Suprapubic skin (tissue), 4 donors: Measurements from ENCODE around the gene RAPGEF3. TPM values are rescaled to one million over a fixed set of nuclear protein-coding genes. Genes with fewer than 3 reads are reported as not detected.

Experiments
- DNase-seq, 2 donors: peaks; one replicate each; pipeline ENCODE4 v3.0.0-alpha.2; 2019; ENCODE audit warnings: low spot score in 2 of 2
- H3K27ac ChIP-seq: fragments of 200-600 bp; sonication (generic); one replicate; pipeline ENCODE4 v1.5.1; 2019
- H3K27me3 ChIP-seq: fragments of 200-600 bp; sonication (generic); one replicate; pipeline ENCODE4 v1.5.1; 2019
- H3K36me3 ChIP-seq: fragments of 200-600 bp; sonication (generic); one replicate; pipeline ENCODE4 v1.5.1; 2019
- H3K4me1 ChIP-seq: fragments of 200-600 bp; sonication (generic); one replicate; pipeline ENCODE4 v1.5.1; 2019
- H3K4me3 ChIP-seq: fragments of 200-600 bp; sonication (generic); one replicate; pipeline ENCODE4 v1.5.1; 2019; ENCODE audit warnings: mild to moderate bottlenecking
- H3K9me3 ChIP-seq: fragments of 200-600 bp; sonication (generic); one replicate; pipeline ENCODE4 v1.5.1; 2019
- EP300 ChIP-seq: sonication (generic); formaldehyde crosslinking; IDR thresholded peaks from one replicate; pipeline ENCODE4 v1.6.1; 2017; ENCODE audit warnings: antibody characterized with exemption
- POLR2A ChIP-seq, 2 donors: fragments of 450-650 bp; IDR thresholded peaks; one replicate each; pipeline ENCODE4 v1.6.1; 2017; ENCODE audit warnings: antibody characterized with exemption in 2 of 2, mild to moderate bottlenecking in 2 of 2, moderate library complexity in 2 of 2
- POLR2AphosphoS5 ChIP-seq, 3 donors: sonication (generic); formaldehyde crosslinking; IDR thresholded peaks; one replicate each; pipeline ENCODE4 v1.6.1; 2017; ENCODE audit warnings: antibody characterized with exemption in 3 of 3
- WGBS: methylation state at CpG from one replicate; pipeline ENCODE4 v1.1.5; 2018; 5-methylcytosine and 5-hydroxymethylcytosine counted together
- total RNA-seq, 4 donors: library from RNA; depleted of rRNA; stranded (reverse); fragments of >200 nt; gene quantifications; one replicate each; pipeline ENCODE4 v1.1.0, GENCODE V29; 2016
- TF ChIP-seq, protein P1 (sequence below), 2 donors: fragments of 200-600 bp in 1 of 2; fragments of 450-650 bp in 1 of 2; sonication (generic) in 1 of 2; IDR thresholded peaks; one replicate each; pipeline ENCODE4 v1.5.1; 2016 to 2019; ENCODE audit warnings: antibody characterized with exemption in 2 of 2, mild to moderate bottlenecking in 1 of 2, moderate library complexity in 1 of 2

The RAPGEF3 gene
- total RNA-seq, 4 donors from 2014 or later, result 9.3 to 48.9 (median 20.0) TPM

DNA sequence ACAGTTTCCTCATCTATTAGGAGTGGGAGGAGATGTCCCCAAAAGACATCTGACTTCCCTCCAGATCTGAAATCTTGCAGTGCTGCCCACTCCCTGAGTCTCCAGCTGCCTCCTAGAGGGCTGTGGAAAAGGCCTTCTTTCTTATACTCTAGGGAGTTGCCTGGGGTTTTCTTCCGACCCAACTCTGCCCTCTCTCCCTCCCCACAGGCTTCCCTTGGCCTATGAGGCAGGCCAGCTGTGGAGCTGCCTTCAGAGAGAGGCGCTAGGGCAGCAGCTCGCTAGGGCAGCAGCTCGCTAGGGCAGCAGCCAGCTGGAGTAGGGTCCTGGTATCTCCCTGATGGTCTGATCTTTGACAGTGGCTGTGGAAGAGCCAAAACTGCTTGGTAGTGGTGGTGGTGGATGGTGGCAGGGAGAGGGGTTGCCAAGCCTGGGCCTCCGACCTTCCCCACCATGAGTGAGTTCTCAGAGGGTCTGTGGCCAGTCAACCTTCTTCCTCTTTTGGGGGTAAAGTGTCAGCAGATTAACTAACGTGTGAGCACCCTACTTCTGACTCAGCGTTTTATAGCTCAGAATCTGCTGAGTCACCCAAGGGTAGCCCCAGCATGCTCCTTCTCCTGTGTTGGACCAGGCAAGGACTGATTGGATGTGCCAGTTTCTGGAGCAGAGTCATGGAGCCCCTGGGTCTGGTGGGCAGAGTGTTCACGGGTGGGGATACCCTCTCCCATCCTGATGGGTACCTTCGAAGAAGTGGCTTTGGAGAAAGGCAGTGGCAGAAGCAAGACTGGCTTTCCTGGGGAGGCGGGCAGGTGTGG lies 16.6 kb upstream of the RAPGEF3 start:
- no peaks in the 10 kb centered on the region for H3K36me3 ChIP-seq
- no peak overlapping the region for H3K4me3 ChIP-seq
- TF ChIP-seq, protein P1, sequence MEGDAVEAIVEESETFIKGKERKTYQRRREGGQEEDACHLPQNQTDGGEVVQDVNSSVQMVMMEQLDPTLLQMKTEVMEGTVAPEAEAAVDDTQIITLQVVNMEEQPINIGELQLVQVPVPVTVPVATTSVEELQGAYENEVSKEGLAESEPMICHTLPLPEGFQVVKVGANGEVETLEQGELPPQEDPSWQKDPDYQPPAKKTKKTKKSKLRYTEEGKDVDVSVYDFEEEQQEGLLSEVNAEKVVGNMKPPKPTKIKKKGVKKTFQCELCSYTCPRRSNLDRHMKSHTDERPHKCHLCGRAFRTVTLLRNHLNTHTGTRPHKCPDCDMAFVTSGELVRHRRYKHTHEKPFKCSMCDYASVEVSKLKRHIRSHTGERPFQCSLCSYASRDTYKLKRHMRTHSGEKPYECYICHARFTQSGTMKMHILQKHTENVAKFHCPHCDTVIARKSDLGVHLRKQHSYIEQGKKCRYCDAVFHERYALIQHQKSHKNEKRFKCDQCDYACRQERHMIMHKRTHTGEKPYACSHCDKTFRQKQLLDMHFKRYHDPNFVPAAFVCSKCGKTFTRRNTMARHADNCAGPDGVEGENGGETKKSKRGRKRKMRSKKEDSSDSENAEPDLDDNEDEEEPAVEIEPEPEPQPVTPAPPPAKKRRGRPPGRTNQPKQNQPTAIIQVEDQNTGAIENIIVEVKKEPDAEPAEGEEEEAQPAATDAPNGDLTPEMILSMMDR (IDR thresholded peaks at IDR 0.05), result no peak
- TF ChIP-seq POLR2AphosphoS5 (IDR thresholded peaks at IDR 0.05) (no peak), EP300 (no peak), POLR2A (IDR thresholded peaks at IDR 0.05) (no peak)
- WGBS, result 74% methylated on average over 10 of the region's 10 CpGs
- no peak for DNase-seq
- no peaks in the 10 kb centered on the region for H3K9me3 ChIP-seq
- no peaks in the 10 kb centered on the region for H3K27me3 ChIP-seq
- peaks cover 76% of the 10 kb centered on the region for H3K4me1 ChIP-seq
- peak overlapping the region; percentile 67 for H3K27ac ChIP-seq

DNA sequence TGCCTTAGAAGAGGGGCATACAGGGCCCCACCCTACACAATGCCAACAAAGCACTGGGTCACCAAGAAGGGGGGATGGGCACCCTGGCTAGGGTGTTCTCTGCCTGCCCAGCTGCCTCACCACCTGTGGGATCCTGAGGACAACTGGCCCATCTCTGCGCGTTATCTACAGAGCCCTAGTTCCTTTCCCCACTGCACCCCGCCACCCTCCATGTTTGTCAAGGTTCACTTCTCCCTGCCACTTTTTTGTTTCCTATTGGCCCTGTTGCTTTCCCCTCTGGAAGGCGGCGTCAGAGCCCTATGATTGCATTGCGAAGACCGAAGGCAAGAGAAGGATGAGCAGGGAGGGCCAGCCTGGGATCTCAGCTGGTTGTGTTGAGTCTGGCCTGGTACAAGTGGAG lies 16.0 kb upstream of the RAPGEF3 start:
- Histone ChIP-seq H3K27me3 (no peaks in the 10 kb centered on the region), H3K4me1 (peaks cover 77% of the 10 kb centered on the region), H3K27ac (peak overlapping the region; percentile 67), H3K36me3 (no peaks in the 10 kb centered on the region), H3K4me3 (no peak overlapping the region), H3K9me3 (no peaks in the 10 kb centered on the region)
- TF ChIP-seq POLR2AphosphoS5 (IDR thresholded peaks at IDR 0.05) (no peak), POLR2A (IDR thresholded peaks at IDR 0.05) (no peak), EP300 (no peak)
- TF ChIP-seq, protein P1 (IDR thresholded peaks at IDR 0.05), result no peak
- no peak for DNase-seq
- 94% methylated on average over 7 of the region's 7 CpGs for WGBS

DNA sequence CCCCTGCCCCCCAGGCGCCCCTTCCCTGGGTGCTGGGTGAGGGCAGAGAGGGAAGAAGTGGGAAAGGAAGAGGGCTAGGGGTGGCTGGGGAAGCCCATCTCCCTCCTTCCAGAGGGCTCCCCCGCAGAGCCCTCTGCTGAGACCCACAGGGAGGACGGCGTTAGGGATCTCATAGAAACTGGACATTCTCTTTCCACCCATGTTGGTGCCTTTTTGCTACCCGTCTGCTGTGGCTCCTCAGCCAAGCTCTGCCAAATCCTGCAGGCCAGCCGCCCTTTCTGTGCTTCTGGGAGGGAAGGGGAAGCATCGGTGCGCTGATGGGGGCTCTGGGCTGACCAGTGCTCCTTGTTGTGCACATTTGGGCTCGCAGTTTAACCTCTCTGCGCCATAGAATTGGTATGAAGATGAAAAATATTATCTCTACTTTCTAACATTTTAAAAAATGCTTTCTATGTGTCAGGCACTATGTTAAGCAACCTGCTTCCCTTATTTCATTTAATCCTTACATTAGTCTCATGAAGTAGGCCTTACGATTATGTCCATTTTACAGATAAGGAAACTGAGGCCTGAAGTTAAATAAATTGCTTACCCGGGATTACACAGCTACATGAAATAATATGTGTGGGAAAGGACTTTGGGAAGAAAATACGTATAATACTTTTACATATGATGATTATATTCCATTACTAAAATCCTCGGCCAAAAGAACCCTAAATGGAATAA lies 15.3 kb upstream of the RAPGEF3 start:
- TF ChIP-seq EP300 (no peak), POLR2AphosphoS5 (IDR thresholded peaks at IDR 0.05) (no peak), POLR2A (IDR thresholded peaks at IDR 0.05) (no peak)
- TF ChIP-seq, protein P1 (IDR thresholded peaks at IDR 0.05), result no peak
- Histone ChIP-seq H3K9me3 (no peaks in the 10 kb centered on the region), H3K4me1 (peaks cover 70% of the 10 kb centered on the region), H3K4me3 (peak overlapping the region; percentile 94), H3K27me3 (no peaks in the 10 kb centered on the region), H3K27ac (peak overlapping the region; percentile 92), H3K36me3 (no peaks in the 10 kb centered on the region)
- no peak for DNase-seq
- WGBS, result 52% methylated on average over 14 of the region's 14 CpGs

DNA sequence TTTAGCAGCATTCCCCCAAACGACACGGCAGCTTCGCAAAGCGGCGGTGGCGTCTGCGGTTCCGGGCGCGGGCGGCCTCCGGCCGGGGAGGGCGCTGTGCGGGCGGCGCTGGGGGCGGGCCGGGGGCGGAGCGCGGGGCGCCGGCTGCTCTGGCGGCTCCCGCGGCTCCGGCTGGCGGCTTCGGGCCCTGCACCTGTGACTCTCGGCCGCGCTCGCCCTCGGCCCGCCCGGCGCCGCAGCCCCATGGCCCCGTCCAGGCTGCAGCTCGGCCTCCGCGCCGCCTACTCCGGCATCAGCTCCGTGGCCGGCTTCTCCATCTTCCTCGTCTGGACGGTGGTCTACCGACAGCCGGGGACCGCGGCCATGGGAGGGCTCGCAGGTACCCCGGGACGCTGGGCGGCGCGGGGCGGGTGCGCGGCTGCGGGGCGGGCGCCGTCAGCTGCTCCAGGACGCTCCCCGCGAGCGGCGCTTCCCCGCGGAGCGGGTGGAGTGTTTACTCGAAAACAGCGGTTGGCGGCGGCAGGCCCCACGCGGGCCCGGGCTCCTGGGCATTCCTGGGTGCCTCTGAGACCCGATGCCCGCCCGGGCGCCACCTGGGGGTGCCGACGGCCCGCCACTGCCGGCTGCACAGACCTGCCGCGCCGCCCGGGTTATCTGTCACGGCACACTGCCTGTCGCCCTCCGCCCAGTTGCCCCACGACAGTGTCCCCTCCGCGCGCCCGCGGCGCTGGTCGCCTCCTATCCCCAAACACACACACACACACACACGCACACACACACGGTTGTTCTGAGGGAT lies 14.6 kb upstream of the RAPGEF3 start, which contains the start of gene SLC48A1:
Gene SLC48A1 (plus strand): TSS at position 177 of the 796 bp plus-strand sequence. CDS start 67 bp downstream, at position 244.
- H3K27ac ChIP-seq, result peak within 1 kb of the TSS; percentile 92
- peak within 1 kb of the TSS; percentile 94 for H3K4me3 ChIP-seq
- H3K27me3 ChIP-seq, result no peaks in the 10 kb centered on the region
- H3K9me3 ChIP-seq, result no peaks in the 10 kb centered on the region
- DNase-seq, result no peak
- H3K36me3 ChIP-seq, result no peaks in the 10 kb centered on the region
- H3K4me1 ChIP-seq, result peaks cover 67% of the 10 kb centered on the region
- no peak for TF ChIP-seq EP300
- TF ChIP-seq, protein P1 (IDR thresholded peaks at IDR 0.05), result peak in 1 of 2 donors; percentile 25
- 1% methylated on average over 31 of the region's 106 CpGs for WGBS
